ENCODE data around the gene MND1. TPM values are rescaled to one million over a fixed set of nuclear protein-coding genes. Genes with fewer than 3 reads are reported as not detected.

The MND1 gene
- total RNA-seq, 1 donor from 2014 or later: 10.6 TPM

Other genes with a start within 250 kb of the MND1 start
- gene TRIM2, start 140.2 kb upstream of the MND1 start, total RNA-seq: 0.27 and 0.42 TPM in 2 replicates
- gene TMEM131L, start 121.7 kb downstream of the MND1 start, total RNA-seq: 34.0 and 35.0 TPM in 2 replicates